HepG2 (cell line): ENCODE measurements around the gene HS3ST3B1. TPM values are rescaled to one million over a fixed set of nuclear protein-coding genes. Genes with fewer than 3 reads are reported as not detected.

Experiments used
- ATF7 ChIP-seq, 2 experiments: fragments of 450-650 bp in 1 of 2; sonication (generic) in 1 of 2; formaldehyde crosslinking in 1 of 2; IDR thresholded peaks; 2 replicates each; pipeline versions ENCODE4 v1.4.0 to v1.6.1; 2016 to 2020; ENCODE audit warnings: antibody characterized with exemption in 1 of 2, mild to moderate bottlenecking in 1 of 2, missing genetic modification reagents in 1 of 2
- CEBPZ ChIP-seq: IDR thresholded peaks from 2 replicates; pipeline ENCODE4 v1.6.1; 2012; ENCODE audit warnings: low read length, improper control_type of control experiment
- HMG20B ChIP-seq: conservative IDR thresholded peaks from 2 replicates; pipeline ENCODE4 v1.6.1; 2016; ENCODE audit warnings: missing genetic modification reagents, missing compliant biosample characterization
- NR2F2 ChIP-seq: IDR thresholded peaks from 2 replicates; pipeline ENCODE4 v1.6.1; 2012; ENCODE audit warnings: low read depth, inconsistent platforms, borderline replicate concordance
- SIN3B ChIP-seq: fragments of 150-350 bp; IDR thresholded peaks from 2 replicates; pipeline ENCODE4 v1.6.1; 2014; ENCODE audit warnings: low read length
- SMAD1 ChIP-seq: sonication (generic); formaldehyde crosslinking; IDR thresholded peaks from 2 replicates; pipeline ENCODE4 v1.4.0; 2020; ENCODE audit warnings: missing genetic modification reagents, low read depth, mild to moderate bottlenecking, borderline replicate concordance
- ZBTB7A ChIP-seq: sonication (generic); formaldehyde crosslinking; IDR thresholded peaks from 2 replicates; pipeline ENCODE4 v1.8.0; 2022; ENCODE audit warnings: mild to moderate bottlenecking, missing genetic modification reagents
- ZNF513 ChIP-seq: sonication (generic); formaldehyde crosslinking; conservative IDR thresholded peaks from 2 replicates; pipeline ENCODE4 v1.5.0; 2020; ENCODE audit warnings: missing genetic modification reagents
- ZNF850 ChIP-seq: sonication (generic); formaldehyde crosslinking; conservative IDR thresholded peaks from 2 replicates; pipeline ENCODE4 v1.9.0; 2021; ENCODE audit warnings: mild to moderate bottlenecking, missing genetic modification reagents
- polyA plus RNA-seq, 8 experiments: library from polyadenylated mRNA; depleted of rRNA in 3 of 8; stranded (reverse) in 7 of 8; unstranded in 1 of 8; fragments of >200 nt; fragmentation: Illumina TruSeq in 4 of 8; extraction: Trizol in 4 of 8; gene quantifications; 2 replicates each; pipeline versions ENCODE4 v1.2.1 to v1.2.3, GENCODE V29; 2011 to 2016; ENCODE audit warnings: low read depth in 4 of 8, missing spikeins in 1 of 8, mixed read lengths in 1 of 8; ENCODE audit not compliant: insufficient read depth in 1 of 8
- total RNA-seq, 5 experiments: library from RNA; depleted of rRNA; stranded (reverse); fragments of >200 nt; fragmentation: Illumina TruSeq; extraction: Trizol; gene quantifications; 2 replicates each; pipeline ENCODE4 v1.2.3, GENCODE V29; 2016; ENCODE audit warnings: low read depth in 1 of 5
- TF ChIP-seq, protein P1 (sequence below): sonication (generic); formaldehyde crosslinking; IDR thresholded peaks from 2 replicates; pipeline ENCODE4 v1.4.0; 2020; ENCODE audit warnings: mild to moderate bottlenecking, missing genetic modification reagents
- TF ChIP-seq, protein P2 (sequence below): IDR thresholded peaks from 2 replicates; pipeline ENCODE4 v1.6.1; 2016; ENCODE audit warnings: low read depth
- TF ChIP-seq, protein P3 (sequence below): sonication (generic); formaldehyde crosslinking; IDR thresholded peaks from 2 replicates; pipeline ENCODE4 v1.4.0; 2020; ENCODE audit warnings: mild to moderate bottlenecking, missing genetic modification reagents, borderline replicate concordance

HS3ST3B1 gene
- total and polyA plus RNA-seq, 2 of the 13 experiments (the other 11 are each of a cell fraction or from before 2014, with no cell fraction given) = 15.7 to 39.5 TPM

- TF ChIP-seq, protein P1, sequence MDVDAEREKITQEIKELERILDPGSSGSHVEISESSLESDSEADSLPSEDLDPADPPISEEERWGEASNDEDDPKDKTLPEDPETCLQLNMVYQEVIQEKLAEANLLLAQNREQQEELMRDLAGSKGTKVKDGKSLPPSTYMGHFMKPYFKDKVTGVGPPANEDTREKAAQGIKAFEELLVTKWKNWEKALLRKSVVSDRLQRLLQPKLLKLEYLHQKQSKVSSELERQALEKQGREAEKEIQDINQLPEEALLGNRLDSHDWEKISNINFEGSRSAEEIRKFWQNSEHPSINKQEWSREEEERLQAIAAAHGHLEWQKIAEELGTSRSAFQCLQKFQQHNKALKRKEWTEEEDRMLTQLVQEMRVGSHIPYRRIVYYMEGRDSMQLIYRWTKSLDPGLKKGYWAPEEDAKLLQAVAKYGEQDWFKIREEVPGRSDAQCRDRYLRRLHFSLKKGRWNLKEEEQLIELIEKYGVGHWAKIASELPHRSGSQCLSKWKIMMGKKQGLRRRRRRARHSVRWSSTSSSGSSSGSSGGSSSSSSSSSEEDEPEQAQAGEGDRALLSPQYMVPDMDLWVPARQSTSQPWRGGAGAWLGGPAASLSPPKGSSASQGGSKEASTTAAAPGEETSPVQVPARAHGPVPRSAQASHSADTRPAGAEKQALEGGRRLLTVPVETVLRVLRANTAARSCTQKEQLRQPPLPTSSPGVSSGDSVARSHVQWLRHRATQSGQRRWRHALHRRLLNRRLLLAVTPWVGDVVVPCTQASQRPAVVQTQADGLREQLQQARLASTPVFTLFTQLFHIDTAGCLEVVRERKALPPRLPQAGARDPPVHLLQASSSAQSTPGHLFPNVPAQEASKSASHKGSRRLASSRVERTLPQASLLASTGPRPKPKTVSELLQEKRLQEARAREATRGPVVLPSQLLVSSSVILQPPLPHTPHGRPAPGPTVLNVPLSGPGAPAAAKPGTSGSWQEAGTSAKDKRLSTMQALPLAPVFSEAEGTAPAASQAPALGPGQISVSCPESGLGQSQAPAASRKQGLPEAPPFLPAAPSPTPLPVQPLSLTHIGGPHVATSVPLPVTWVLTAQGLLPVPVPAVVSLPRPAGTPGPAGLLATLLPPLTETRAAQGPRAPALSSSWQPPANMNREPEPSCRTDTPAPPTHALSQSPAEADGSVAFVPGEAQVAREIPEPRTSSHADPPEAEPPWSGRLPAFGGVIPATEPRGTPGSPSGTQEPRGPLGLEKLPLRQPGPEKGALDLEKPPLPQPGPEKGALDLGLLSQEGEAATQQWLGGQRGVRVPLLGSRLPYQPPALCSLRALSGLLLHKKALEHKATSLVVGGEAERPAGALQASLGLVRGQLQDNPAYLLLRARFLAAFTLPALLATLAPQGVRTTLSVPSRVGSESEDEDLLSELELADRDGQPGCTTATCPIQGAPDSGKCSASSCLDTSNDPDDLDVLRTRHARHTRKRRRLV (CRISPR knock-in tag) = no peak
- TF ChIP-seq ZNF850 (CRISPR knock-in tag) (no peak), SIN3B (no peak), SMAD1 (CRISPR knock-in tag) (no peak), ZNF513 (no peak), NR2F2 (peak; percentile 73; the same call in 1 of the 2 replicates), ZBTB7A (no peak), CEBPZ (no peak), HMG20B (CRISPR knock-in tag) (no peak), ATF7 (IDR thresholded peaks at IDR 0.05) (no peak), ATF7 (CRISPR knock-in tag; IDR thresholded peaks at IDR 0.05) (no peak)
- TF ChIP-seq, protein P2, sequence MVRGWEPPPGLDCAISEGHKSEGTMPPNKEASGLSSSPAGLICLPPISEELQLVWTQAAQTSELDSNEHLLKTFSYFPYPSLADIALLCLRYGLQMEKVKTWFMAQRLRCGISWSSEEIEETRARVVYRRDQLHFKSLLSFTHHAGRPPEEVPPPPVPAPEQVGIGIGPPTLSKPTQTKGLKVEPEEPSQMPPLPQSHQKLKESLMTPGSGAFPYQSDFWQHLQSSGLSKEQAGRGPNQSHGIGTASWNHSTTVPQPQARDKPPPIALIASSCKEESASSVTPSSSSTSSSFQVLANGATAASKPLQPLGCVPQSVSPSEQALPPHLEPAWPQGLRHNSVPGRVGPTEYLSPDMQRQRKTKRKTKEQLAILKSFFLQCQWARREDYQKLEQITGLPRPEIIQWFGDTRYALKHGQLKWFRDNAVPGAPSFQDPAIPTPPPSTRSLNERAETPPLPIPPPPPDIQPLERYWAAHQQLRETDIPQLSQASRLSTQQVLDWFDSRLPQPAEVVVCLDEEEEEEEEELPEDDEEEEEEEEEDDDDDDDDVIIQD (CRISPR knock-in tag) = peak; percentile 52; the same call in 1 of the 2 replicates
- TF ChIP-seq, protein P3, sequence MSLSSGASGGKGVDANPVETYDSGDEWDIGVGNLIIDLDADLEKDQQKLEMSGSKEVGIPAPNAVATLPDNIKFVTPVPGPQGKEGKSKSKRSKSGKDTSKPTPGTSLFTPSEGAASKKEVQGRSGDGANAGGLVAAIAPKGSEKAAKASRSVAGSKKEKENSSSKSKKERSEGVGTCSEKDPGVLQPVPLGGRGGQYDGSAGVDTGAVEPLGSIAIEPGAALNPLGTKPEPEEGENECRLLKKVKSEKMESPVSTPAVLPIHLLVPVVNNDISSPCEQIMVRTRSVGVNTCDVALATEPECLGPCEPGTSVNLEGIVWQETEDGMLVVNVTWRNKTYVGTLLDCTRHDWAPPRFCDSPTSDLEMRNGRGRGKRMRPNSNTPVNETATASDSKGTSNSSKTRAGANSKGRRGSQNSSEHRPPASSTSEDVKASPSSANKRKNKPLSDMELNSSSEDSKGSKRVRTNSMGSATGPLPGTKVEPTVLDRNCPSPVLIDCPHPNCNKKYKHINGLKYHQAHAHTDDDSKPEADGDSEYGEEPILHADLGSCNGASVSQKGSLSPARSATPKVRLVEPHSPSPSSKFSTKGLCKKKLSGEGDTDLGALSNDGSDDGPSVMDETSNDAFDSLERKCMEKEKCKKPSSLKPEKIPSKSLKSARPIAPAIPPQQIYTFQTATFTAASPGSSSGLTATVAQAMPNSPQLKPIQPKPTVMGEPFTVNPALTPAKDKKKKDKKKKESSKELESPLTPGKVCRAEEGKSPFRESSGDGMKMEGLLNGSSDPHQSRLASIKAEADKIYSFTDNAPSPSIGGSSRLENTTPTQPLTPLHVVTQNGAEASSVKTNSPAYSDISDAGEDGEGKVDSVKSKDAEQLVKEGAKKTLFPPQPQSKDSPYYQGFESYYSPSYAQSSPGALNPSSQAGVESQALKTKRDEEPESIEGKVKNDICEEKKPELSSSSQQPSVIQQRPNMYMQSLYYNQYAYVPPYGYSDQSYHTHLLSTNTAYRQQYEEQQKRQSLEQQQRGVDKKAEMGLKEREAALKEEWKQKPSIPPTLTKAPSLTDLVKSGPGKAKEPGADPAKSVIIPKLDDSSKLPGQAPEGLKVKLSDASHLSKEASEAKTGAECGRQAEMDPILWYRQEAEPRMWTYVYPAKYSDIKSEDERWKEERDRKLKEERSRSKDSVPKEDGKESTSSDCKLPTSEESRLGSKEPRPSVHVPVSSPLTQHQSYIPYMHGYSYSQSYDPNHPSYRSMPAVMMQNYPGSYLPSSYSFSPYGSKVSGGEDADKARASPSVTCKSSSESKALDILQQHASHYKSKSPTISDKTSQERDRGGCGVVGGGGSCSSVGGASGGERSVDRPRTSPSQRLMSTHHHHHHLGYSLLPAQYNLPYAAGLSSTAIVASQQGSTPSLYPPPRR (CRISPR knock-in tag) = peak; percentile 80
These were observed 24.8 kb downstream of the HS3ST3B1 start (continued) for GRCh38 chr17:14325618-14326167.
